Coronary artery (tissue), 2 donors: ENCODE data around the gene BASP1.
A peak's percentile ranks its signal among the peaks of the same experiment; 100 is the strongest.

Source experiments
- DNase-seq: peaks from one replicate; pipeline ENCODE4 v3.0.0-alpha.2; 2017; ENCODE audit warnings: low spot score
- H3K27ac ChIP-seq, 2 donors: fragments of 200-600 bp; sonication (generic); one replicate each; pipeline ENCODE4 v1.5.1; 2016 to 2019
- H3K4me3 ChIP-seq: fragments of 200-600 bp; sonication (generic); 2 replicates; pipeline ENCODE4 v1.5.1; 2016; ENCODE audit warnings: mild to moderate bottlenecking, moderate library complexity
- CTCF ChIP-seq: fragments of 200-600 bp; sonication (generic); IDR thresholded peaks from one replicate; pipeline ENCODE4 v1.5.1; 2019; ENCODE audit warnings: antibody characterized with exemption

BASP1 gene

GRCh38 chr5:17216974-17217492 is 398 bp upstream of the BASP1 start:
- Histone ChIP-seq H3K27ac (peak overlapping the region in 1 of 2 donors; percentile 81), H3K4me3 (peak overlapping the region; percentile 81)
- DNase-seq, result no peak
- TF ChIP-seq CTCF, result peak; percentile 29

GRCh38 chr5:17218353-17219005 is 1.0 kb downstream of the BASP1 start:
- H3K4me3 ChIP-seq, result peak overlapping the region; percentile 81
- no peak for TF ChIP-seq CTCF
- peak; percentile 75 for DNase-seq
- peak overlapping the region; percentile 80 to 81 for H3K27ac ChIP-seq

GRCh38 chr5:17219006-17219422 is 1.6 kb downstream of the BASP1 start:
- Histone ChIP-seq H3K27ac (peak overlapping the region; percentile 80 to 81), H3K4me3 (peak overlapping the region; percentile 81)
- no peak for TF ChIP-seq CTCF
- no peak for DNase-seq

GRCh38 chr5:17219469-17219868 is 2.0 kb downstream of the BASP1 start:
- no peak for TF ChIP-seq CTCF
- no peak for DNase-seq
- Histone ChIP-seq H3K4me3 (peak overlapping the region; percentile 81), H3K27ac (no peak overlapping the region)

GRCh38 chr5:17219992-17220391 is 2.6 kb downstream of the BASP1 start:
- H3K27ac ChIP-seq, result no peak overlapping the region
- DNase-seq, result no peak
- H3K4me3 ChIP-seq, result no peak overlapping the region
- TF ChIP-seq CTCF, result no peak

- DNase-seq, result no peak
- no peak overlapping the region for H3K27ac ChIP-seq
- no peak overlapping the region for H3K4me3 ChIP-seq
- TF ChIP-seq CTCF, result no peak
Measured at GRCh38 chr5:17220469-17220868, 3.0 kb downstream of the BASP1 start.
